Activated T-cell treated with anti-CD3 and anti-CD28 coated beads, Interleukin-2, amount 50 U/mL, for 72 hours (primary cell): ENCODE data around the gene SLIT1. TPM values are rescaled to one million over a fixed set of nuclear protein-coding genes. Genes with fewer than 3 reads are reported as not detected.

Source experiments
- ATAC-seq, 2 donors: fragments of 150-1000 bp; cut with Tn5 transposase; replicated peaks in 1 of 2; 2 replicates each; pipeline ENCODE4 v1.10.0; 2021; ENCODE audit warnings: moderate library complexity in 2 of 2, mild to moderate bottlenecking in 1 of 2
- DNase-seq, 2 donors: peaks; one replicate each; pipeline ENCODE4 v3.0.0; 2021 to 2022; ENCODE audit warnings: mixed read lengths in 1 of 2
- H3K27ac Mint-ChIP-seq: one replicate; pipeline ENCODE4 v1.8.0; 2022; ENCODE audit warnings: mild to moderate bottlenecking, moderate library complexity, mixed read lengths
- H3K27me3 Mint-ChIP-seq: one replicate; pipeline ENCODE4 v1.8.0; 2022; ENCODE audit warnings: low read depth, mixed read lengths
- H3K36me3 Mint-ChIP-seq, 2 donors: one replicate each; pipeline ENCODE4 v1.8.0; 2022; ENCODE audit warnings: mixed read lengths in 2 of 2, mild to moderate bottlenecking in 1 of 2; ENCODE audit not compliant: insufficient read depth in 2 of 2
- H3K4me1 Mint-ChIP-seq: one replicate; pipeline ENCODE4 v1.8.0; 2022; ENCODE audit warnings: low read depth, mixed read lengths
- H3K4me3 Mint-ChIP-seq, 2 donors: one replicate each; pipeline ENCODE4 v1.8.0; 2022; ENCODE audit warnings: mild to moderate bottlenecking in 2 of 2, mixed read lengths in 2 of 2, moderate library complexity in 2 of 2
- H3K9me3 Mint-ChIP-seq, 2 donors: one replicate each; pipeline ENCODE4 v1.8.0; 2022; ENCODE audit warnings: mixed read lengths in 2 of 2
- total RNA-seq, 2 donors: library from RNA; stranded (reverse); gene quantifications; one replicate each; pipeline ENCODE4 v1.2.3, GENCODE V29; 2022

Gene SLIT1
- total RNA-seq, 2 donors from 2014 or later, result 0.65 to 1.3 TPM

DNA sequence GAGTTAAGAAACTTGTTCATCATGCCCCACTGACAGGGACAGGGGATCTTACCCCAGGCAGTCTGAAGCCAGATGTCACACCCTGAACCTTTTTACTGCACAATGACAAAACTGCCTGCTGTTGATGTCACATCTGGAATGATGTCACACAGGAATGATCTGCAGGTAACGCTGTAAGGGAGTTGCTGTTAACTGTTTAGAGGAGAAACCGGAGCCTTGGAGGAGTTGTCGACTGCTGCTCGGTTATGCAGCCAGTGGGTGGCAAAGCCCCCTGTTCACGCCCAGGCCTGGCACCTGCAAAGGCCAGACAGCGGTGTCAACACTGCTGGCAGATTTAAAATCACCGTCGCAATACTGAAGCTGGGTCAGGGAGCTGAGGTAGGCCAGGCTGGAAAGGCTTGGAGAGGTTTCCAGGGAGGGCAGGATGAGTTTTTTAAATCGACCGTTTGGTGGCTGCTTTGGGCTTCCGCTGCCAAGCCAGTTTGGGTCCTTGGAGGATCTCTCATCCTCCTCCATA is 10.0 kb upstream of the SLIT1 start:
- DNase-seq (no peak), ATAC-seq (no peak)
- peaks cover 49% of the 10 kb centered on the region for H3K27me3 Mint-ChIP-seq
- peak overlapping the region; percentile 79 to 86 for H3K4me3 Mint-ChIP-seq
- H3K36me3 Mint-ChIP-seq, result no peaks in the 10 kb centered on the region
- H3K27ac Mint-ChIP-seq, result no peak overlapping the region
- no peaks in the 10 kb centered on the region for H3K9me3 Mint-ChIP-seq
- H3K4me1 Mint-ChIP-seq, result peaks cover 13% of the 10 kb centered on the region

DNA sequence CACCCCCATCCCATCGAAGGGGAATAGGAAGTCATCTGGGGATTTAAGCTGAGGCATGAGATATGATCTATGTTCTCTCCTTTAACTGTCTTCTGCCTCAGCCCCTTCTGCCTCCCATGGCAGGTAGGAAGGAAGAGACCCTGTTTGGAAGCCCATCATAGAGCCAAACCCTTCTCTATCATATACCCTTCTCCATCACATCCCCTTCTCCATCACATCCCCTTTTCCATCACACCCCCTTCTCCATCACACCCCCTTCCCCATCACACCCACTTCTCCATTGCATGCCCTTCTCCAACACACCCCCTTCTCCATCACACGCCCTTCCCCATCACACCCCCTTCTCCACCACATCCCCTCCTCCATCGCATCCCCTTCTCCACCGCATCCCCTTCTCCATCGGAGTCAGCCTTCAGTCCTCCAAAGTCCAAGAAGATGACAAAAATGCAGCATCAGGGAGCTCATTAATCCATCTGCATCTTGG is 7.2 kb upstream of the SLIT1 start:
- ATAC-seq (no peak), DNase-seq (no peak)
- Mint-ChIP-seq H3K4me3 (no peak overlapping the region), H3K27me3 (peaks cover 50% of the 10 kb centered on the region), H3K36me3 (no peaks in the 10 kb centered on the region), H3K27ac (no peak overlapping the region), H3K9me3 (no peaks in the 10 kb centered on the region), H3K4me1 (peaks cover 19% of the 10 kb centered on the region)

DNA sequence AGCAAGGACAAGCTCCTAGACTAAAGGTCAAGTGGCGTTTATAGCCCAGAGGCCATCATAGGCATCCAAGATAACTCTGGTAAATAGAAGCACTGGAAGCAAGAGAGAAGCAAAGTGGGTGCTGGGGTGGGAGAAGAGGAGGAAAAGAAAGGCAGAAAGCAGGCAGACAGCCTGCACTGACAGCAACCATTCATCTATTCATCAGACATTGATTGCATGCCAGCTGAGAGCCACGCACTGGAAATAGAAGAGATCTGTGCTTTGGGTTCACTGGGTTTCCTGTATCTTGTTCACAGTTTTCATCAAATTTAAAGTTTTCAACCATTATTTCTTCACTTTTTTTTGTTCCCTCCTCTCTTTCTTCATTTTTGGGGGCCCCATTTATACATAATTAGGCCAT is 4.7 kb upstream of the SLIT1 start:
- H3K27ac Mint-ChIP-seq, result no peak overlapping the region
- H3K27me3 Mint-ChIP-seq, result peaks cover 54% of the 10 kb centered on the region
- H3K4me1 Mint-ChIP-seq, result peaks cover 10% of the 10 kb centered on the region
- H3K36me3 Mint-ChIP-seq, result no peaks in the 10 kb centered on the region
- H3K4me3 Mint-ChIP-seq, result no peak overlapping the region
- DNase-seq (no peak), ATAC-seq (no peak)
- no peaks in the 10 kb centered on the region for H3K9me3 Mint-ChIP-seq

DNA sequence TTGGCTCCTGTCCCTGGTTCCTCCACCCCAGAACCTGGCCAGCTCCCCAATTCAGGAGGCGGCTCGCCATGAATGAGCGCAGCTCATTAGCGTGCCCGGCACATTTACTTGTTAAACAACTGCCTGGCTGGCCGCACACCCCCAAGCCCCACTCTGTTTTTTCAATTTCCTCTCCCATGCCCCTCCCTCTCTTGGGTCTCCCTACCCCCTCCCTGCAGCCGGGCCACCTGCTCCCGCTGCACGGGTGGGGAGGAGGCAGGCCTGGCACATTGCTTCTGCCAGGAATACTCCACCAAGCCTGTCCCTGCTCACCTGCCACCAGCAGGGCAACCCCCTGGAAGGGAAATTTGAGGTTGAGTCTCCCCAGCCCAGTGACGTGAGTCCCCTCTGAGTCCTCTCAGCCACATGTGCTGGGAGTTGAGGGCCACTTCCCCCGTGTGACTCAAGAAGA is 2.5 kb upstream of the SLIT1 start:
- peak in 1 of 2 donors; percentile 36 for ATAC-seq

GRCh38 chr10:97186911-97187310 is 1.2 kb upstream of the SLIT1 start:
- Mint-ChIP-seq H3K36me3 (no peaks in the 10 kb centered on the region), H3K4me1 (peaks cover 16% of the 10 kb centered on the region), H3K9me3 (no peaks in the 10 kb centered on the region), H3K27me3 (peaks cover 66% of the 10 kb centered on the region), H3K27ac (no peak overlapping the region), H3K4me3 (no peak overlapping the region)
- DNase-seq (no peak), ATAC-seq (no peak)

More for the DNA sequence above, 2.5 kb upstream of the SLIT1 start:
- peaks cover 16% of the 10 kb centered on the region for H3K4me1 Mint-ChIP-seq
- no peaks in the 10 kb centered on the region for H3K36me3 Mint-ChIP-seq
- H3K9me3 Mint-ChIP-seq, result no peaks in the 10 kb centered on the region
- peaks cover 66% of the 10 kb centered on the region for H3K27me3 Mint-ChIP-seq
- no peak overlapping the region for H3K27ac Mint-ChIP-seq
- DNase-seq, result no peak
- H3K4me3 Mint-ChIP-seq, result no peak overlapping the region

DNA sequence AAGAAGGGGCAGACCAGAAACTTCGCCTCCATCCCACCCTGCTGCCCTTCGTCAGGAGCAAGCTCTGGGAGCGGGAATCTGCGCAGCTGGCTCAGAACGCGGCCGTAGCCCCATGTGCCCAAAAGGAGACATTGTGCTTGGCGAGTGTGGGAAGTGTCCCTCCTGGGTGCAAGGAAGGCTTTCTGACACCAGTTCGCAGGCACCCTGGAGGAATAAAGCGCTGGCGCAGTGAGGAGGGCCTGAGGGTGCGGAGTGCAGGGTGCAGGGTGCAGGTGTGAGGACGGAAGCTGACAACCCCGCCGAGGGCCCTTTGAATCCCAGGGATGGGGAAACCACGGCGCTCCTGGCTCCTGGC is 811 bp downstream of the SLIT1 start:
- Mint-ChIP-seq H3K4me1 (peaks cover 16% of the 10 kb centered on the region), H3K27ac (no peak overlapping the region), H3K27me3 (peaks cover 73% of the 10 kb centered on the region), H3K36me3 (no peaks in the 10 kb centered on the region), H3K4me3 (peak overlapping the region; percentile 45 to 66), H3K9me3 (no peaks in the 10 kb centered on the region)
- no peak for DNase-seq
- ATAC-seq, result no peak

GRCh38 chr10:97183314-97183713 is 2.4 kb downstream of the SLIT1 start:
- DNase-seq (no peak), ATAC-seq (no peak)
- H3K4me1 Mint-ChIP-seq, result peaks cover 12% of the 10 kb centered on the region
- no peak overlapping the region for H3K27ac Mint-ChIP-seq
- no peak overlapping the region for H3K4me3 Mint-ChIP-seq
- no peaks in the 10 kb centered on the region for H3K9me3 Mint-ChIP-seq
- no peaks in the 10 kb centered on the region for H3K36me3 Mint-ChIP-seq
- H3K27me3 Mint-ChIP-seq, result peaks cover 66% of the 10 kb centered on the region

DNA sequence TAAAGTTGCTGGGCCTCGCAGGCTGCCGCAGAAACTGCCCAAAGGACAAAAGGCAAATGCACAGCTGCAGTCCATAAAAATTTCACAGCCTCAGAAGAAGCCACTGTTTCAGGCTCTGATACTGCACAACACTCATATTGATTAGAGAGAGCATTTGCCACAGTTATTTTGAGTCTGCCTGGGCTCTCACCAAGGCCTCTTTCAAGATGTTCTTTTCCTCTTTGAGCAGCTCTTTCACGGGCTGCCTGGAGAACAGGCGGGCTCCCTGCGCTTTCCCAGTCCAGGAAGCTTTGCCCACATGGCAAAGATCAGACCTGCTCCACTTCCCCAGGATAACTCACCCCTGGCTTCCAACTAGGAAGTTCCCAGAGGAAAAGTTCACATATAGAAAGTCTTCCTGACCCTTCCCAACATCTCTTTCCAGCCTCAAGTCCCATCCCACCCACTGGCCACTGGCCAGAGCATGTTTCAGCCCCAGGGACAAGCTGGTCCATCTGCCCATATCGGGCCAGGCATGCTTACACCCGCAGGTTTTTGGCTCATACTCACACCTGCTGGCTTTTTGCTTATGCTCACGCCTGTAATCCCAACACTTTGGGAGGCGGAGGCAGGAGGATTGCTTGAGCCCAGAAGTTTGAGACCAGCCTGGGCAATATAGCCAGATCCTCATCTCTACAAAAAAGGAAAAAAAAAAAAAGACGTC is 3.3 kb downstream of the SLIT1 start:
- no peaks in the 10 kb centered on the region for H3K9me3 Mint-ChIP-seq
- peaks cover 61% of the 10 kb centered on the region for H3K27me3 Mint-ChIP-seq
- H3K4me3 Mint-ChIP-seq, result no peak overlapping the region
- DNase-seq (no peak), ATAC-seq (no peak)
- no peak overlapping the region for H3K27ac Mint-ChIP-seq
- no peaks in the 10 kb centered on the region for H3K36me3 Mint-ChIP-seq
- H3K4me1 Mint-ChIP-seq, result peaks cover 11% of the 10 kb centered on the region

- DNase-seq, result no peak
- H3K9me3 Mint-ChIP-seq, result no peaks in the 10 kb centered on the region
- H3K27me3 Mint-ChIP-seq, result peaks cover 46% of the 10 kb centered on the region
- no peak overlapping the region for H3K27ac Mint-ChIP-seq
- no peak for ATAC-seq
- no peaks in the 10 kb centered on the region for H3K36me3 Mint-ChIP-seq
- H3K4me3 Mint-ChIP-seq, result no peak overlapping the region
- peaks cover 6% of the 10 kb centered on the region for H3K4me1 Mint-ChIP-seq
Observed at GRCh38 chr10:97180986-97181385, 4.8 kb downstream of the SLIT1 start.

- Mint-ChIP-seq H3K27me3 (peaks cover 46% of the 10 kb centered on the region), H3K4me3 (no peak overlapping the region), H3K27ac (no peak overlapping the region), H3K9me3 (no peaks in the 10 kb centered on the region), H3K4me1 (peaks cover 6% of the 10 kb centered on the region), H3K36me3 (no peaks in the 10 kb centered on the region)
- DNase-seq (no peak), ATAC-seq (no peak)
Observed at GRCh38 chr10:97180363-97180755, 5.4 kb downstream of the SLIT1 start.

DNA sequence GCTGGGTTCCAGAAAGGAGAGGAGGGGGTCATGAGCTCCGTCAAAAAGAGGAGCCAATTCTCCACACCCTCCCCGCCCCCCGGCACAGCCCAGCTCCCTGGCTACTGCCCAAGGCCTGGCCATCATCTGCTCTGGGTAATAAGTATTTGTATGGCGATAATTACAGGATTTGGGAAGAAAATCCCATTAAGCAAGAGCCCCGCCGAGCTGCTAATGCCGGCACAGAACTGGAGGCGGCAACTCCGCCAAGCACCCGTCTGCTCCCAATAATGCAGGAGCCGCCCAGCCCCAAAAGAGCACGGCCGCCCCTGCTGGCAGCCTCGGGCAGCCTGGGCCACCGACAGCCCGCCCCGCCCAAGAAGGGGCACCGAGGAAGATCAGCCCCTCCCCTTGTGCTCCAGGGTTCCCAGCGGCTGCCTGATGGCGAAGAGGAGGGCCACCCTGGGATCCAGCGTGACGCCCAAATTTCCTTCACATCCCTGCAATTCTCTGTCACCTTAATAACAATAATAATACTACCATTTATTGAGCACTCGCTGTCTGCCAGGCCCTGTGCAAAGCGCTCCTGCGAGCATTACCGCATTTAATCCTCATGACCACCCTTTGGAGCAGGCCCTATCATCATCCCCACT is 5.9 kb downstream of the SLIT1 start:
- H3K4me1 Mint-ChIP-seq, result peaks cover 2% of the 10 kb centered on the region
- ATAC-seq (peak in 1 of 2 donors; percentile 52), DNase-seq (no peak)
- no peak overlapping the region for H3K27ac Mint-ChIP-seq
- H3K4me3 Mint-ChIP-seq, result no peak overlapping the region
- H3K9me3 Mint-ChIP-seq, result no peaks in the 10 kb centered on the region
- H3K36me3 Mint-ChIP-seq, result no peaks in the 10 kb centered on the region
- peaks cover 41% of the 10 kb centered on the region for H3K27me3 Mint-ChIP-seq

GRCh38 chr10:97179311-97179710 is 6.4 kb downstream of the SLIT1 start:
- Mint-ChIP-seq H3K4me1 (no peaks in the 10 kb centered on the region), H3K4me3 (no peak overlapping the region), H3K9me3 (no peaks in the 10 kb centered on the region), H3K27me3 (peaks cover 36% of the 10 kb centered on the region), H3K36me3 (no peaks in the 10 kb centered on the region), H3K27ac (no peak overlapping the region)
- no peak for ATAC-seq
- no peak for DNase-seq

GRCh38 chr10:97178074-97178473 is 7.7 kb downstream of the SLIT1 start:
- H3K27me3 Mint-ChIP-seq, result peaks cover 24% of the 10 kb centered on the region
- H3K4me1 Mint-ChIP-seq, result no peaks in the 10 kb centered on the region
- no peaks in the 10 kb centered on the region for H3K9me3 Mint-ChIP-seq
- no peak overlapping the region for H3K27ac Mint-ChIP-seq
- no peak overlapping the region for H3K4me3 Mint-ChIP-seq
- H3K36me3 Mint-ChIP-seq, result no peaks in the 10 kb centered on the region
- ATAC-seq (no peak), DNase-seq (no peak)
